ENCODE results near the gene WFDC10A.
"Not testable (repeated sequence)": the region's sequence is repeated elsewhere in the genome, so short reads cannot be mapped to it uniquely, and the experiment has no call there.

The WFDC10A gene

DNA sequence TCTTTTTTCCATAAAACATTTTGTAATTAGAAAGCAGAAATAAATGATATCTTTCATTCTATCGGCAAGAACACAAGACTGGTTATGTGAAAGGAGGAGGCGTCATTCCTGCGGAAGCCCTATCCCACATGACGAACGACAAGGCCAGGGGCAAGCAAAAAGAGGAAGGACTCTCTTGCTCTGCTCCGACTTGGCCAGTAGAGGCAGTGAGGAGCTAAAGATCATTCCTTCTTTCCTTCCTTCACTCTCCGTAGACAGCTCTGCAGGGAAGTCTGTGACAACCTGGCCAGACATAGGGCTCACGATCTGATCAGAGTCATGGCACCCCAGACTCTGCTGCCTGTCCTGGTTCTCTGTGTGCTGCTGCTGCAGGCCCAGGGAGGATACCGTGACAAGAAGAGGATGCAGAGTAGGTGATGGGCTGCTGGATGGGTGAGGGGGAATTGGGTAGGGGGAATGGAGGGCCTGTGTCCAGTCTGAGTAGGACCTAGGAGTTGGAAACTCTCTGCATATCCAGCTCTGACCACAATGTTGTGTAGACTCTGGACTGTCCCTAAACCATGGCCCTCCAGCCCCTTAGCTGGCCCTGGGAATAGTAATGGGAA lies at the start of gene WFDC10A:
WFDC10A (plus strand) TSS at position 244 of the 605 bp plus-strand sequence; CDS start at position 319, 75 bp downstream.
- H3K27me3 ChIP-seq (ENCODE audit: control insufficient read depth in 1 of 2, insufficient read depth in 2 of 2, low read length in 2 of 2): no peaks in the 10 kb centered on the region
- H3K36me3 ChIP-seq (ENCODE audit: control insufficient read depth in 2 of 2, insufficient read depth in 2 of 2, low read length in 2 of 2): no peaks in the 10 kb centered on the region
- H3K9me3 ChIP-seq (ENCODE audit: control insufficient read depth in 2 of 2, low read length in 2 of 2): no peaks in the 10 kb centered on the region
- H3K4me3 ChIP-seq (ENCODE audit: low read length in 2 of 2): no peak within 1 kb of the TSS
- H3K9ac ChIP-seq (ENCODE audit: low read length in 2 of 2): no peak within 1 kb of the TSS
- H3K4me1 ChIP-seq (ENCODE audit: control insufficient read depth, insufficient read depth, low read length): no peaks in the 10 kb centered on the region
- H3K27ac ChIP-seq (ENCODE audit: low read length): no peak within 1 kb of the TSS

- no peak overlapping the region for H3K4me3 ChIP-seq (ENCODE audit: low read length in 2 of 2)
- no peaks in the 10 kb centered on the region for H3K36me3 ChIP-seq (ENCODE audit: control insufficient read depth in 2 of 2, insufficient read depth in 2 of 2, low read length in 2 of 2)
- peaks cover 0 to 5% of the 10 kb centered on the region in 2 donors for H3K27me3 ChIP-seq (ENCODE audit: control insufficient read depth in 1 of 2, insufficient read depth in 2 of 2, low read length in 2 of 2)
- H3K9me3 ChIP-seq (ENCODE audit: control insufficient read depth in 2 of 2, low read length in 2 of 2): no peaks in the 10 kb centered on the region
- no peak overlapping the region for H3K9ac ChIP-seq (ENCODE audit: low read length in 2 of 2)
- no peaks in the 10 kb centered on the region for H3K4me1 ChIP-seq (ENCODE audit: control insufficient read depth, insufficient read depth, low read length)
- no peak overlapping the region for H3K27ac ChIP-seq (ENCODE audit: low read length)
Measured at GRCh38 chr20:45581702-45582101, 47.8 kb upstream of the WFDC10A start.

GRCh38 chr20:45583502-45583901 lies 46.0 kb upstream of the WFDC10A start:
- no peak overlapping the region for H3K4me3 ChIP-seq (ENCODE audit: low read length in 2 of 2)
- H3K36me3 ChIP-seq (ENCODE audit: control insufficient read depth in 2 of 2, insufficient read depth in 2 of 2, low read length in 2 of 2): no peaks in the 10 kb centered on the region
- no peak overlapping the region for H3K9ac ChIP-seq (ENCODE audit: low read length in 2 of 2)
- no peaks in the 10 kb centered on the region for H3K4me1 ChIP-seq (ENCODE audit: control insufficient read depth, insufficient read depth, low read length)
- H3K27me3 ChIP-seq (ENCODE audit: control insufficient read depth in 1 of 2, insufficient read depth in 2 of 2, low read length in 2 of 2): peaks cover 0 to 5% of the 10 kb centered on the region in 2 donors
- no peaks in the 10 kb centered on the region for H3K9me3 ChIP-seq (ENCODE audit: control insufficient read depth in 2 of 2, low read length in 2 of 2)
- H3K27ac ChIP-seq (ENCODE audit: low read length): no peak overlapping the region

DNA sequence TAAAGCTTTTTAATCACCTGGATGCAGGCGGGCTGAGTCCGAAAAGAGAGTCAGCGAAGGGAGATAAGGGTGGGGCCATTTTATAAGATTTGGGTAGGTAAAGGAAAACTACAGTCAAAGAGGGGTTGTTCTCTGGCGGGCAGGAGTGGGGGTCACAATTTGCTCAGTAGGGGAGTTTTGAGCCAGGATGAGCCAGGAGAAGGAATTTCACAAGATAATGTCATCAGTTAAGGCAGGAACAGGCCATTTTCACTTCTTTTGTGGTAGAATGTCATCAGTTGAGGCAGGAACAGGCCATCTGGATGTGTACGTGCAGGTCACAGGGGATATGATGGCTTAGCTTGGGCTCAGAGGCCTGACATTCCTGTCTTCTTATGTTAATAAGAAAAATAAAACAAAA lies 45.2 kb upstream of the WFDC10A start:
- H3K27me3 ChIP-seq (ENCODE audit: control insufficient read depth in 1 of 2, insufficient read depth in 2 of 2, low read length in 2 of 2); H3K9me3 ChIP-seq (ENCODE audit: control insufficient read depth in 2 of 2, low read length in 2 of 2); H3K4me1 ChIP-seq (ENCODE audit: control insufficient read depth, insufficient read depth, low read length); H3K4me3 ChIP-seq (ENCODE audit: low read length in 2 of 2); H3K9ac ChIP-seq (ENCODE audit: low read length in 2 of 2); H3K27ac ChIP-seq (ENCODE audit: low read length); H3K36me3 ChIP-seq (ENCODE audit: control insufficient read depth in 2 of 2, insufficient read depth in 2 of 2, low read length in 2 of 2): not testable (repeated sequence)

DNA sequence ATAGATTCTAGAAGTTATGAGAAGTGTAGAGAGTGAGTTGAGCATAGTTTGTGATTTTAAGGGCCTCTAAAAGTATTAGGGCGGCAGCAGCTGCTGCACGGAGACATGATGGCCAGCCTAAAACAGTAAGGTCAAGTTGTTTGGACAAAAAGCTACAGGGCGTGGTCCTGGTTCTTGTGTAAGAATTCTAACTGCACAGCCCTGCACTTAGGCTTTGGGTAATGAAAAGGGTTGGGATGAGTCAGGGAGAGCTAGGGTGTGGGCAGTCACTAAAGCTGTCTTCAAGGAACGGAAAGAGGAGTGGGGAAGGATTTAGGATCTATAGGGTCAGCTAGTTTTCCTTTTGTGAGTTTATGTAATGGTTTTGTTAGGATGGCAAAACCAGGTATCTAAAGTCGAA lies 43.6 kb upstream of the WFDC10A start:
- H3K36me3 ChIP-seq (ENCODE audit: control insufficient read depth in 2 of 2, insufficient read depth in 2 of 2, low read length in 2 of 2); H3K27ac ChIP-seq (ENCODE audit: low read length); H3K9ac ChIP-seq (ENCODE audit: low read length in 2 of 2); H3K4me3 ChIP-seq (ENCODE audit: low read length in 2 of 2); H3K27me3 ChIP-seq (ENCODE audit: control insufficient read depth in 1 of 2, insufficient read depth in 2 of 2, low read length in 2 of 2); H3K9me3 ChIP-seq (ENCODE audit: control insufficient read depth in 2 of 2, low read length in 2 of 2); H3K4me1 ChIP-seq (ENCODE audit: control insufficient read depth, insufficient read depth, low read length): not testable (repeated sequence)

GRCh38 chr20:45588800-45589199 lies 40.7 kb upstream of the WFDC10A start:
- Histone ChIP-seq H3K4me3 (ENCODE audit: low read length in 2 of 2) (no peak overlapping the region), H3K36me3 (ENCODE audit: control insufficient read depth in 2 of 2, insufficient read depth in 2 of 2, low read length in 2 of 2) (no peaks in the 10 kb centered on the region), H3K27ac (ENCODE audit: low read length) (no peak overlapping the region), H3K9ac (ENCODE audit: low read length in 2 of 2) (no peak overlapping the region), H3K9me3 (ENCODE audit: control insufficient read depth in 2 of 2, low read length in 2 of 2) (no peaks in the 10 kb centered on the region), H3K27me3 (ENCODE audit: control insufficient read depth in 1 of 2, insufficient read depth in 2 of 2, low read length in 2 of 2) (no peaks in the 10 kb centered on the region), H3K4me1 (ENCODE audit: control insufficient read depth, insufficient read depth, low read length) (no peaks in the 10 kb centered on the region)

GRCh38 chr20:45589725-45590124 lies 39.8 kb upstream of the WFDC10A start:
- H3K27me3 ChIP-seq (ENCODE audit: control insufficient read depth in 1 of 2, insufficient read depth in 2 of 2, low read length in 2 of 2): no peaks in the 10 kb centered on the region
- no peaks in the 10 kb centered on the region for H3K9me3 ChIP-seq (ENCODE audit: control insufficient read depth in 2 of 2, low read length in 2 of 2)
- no peak overlapping the region for H3K4me3 ChIP-seq (ENCODE audit: low read length in 2 of 2)

GRCh38 chr20:45592574-45593189 lies 36.9 kb upstream of the WFDC10A start:
- H3K27me3 ChIP-seq (ENCODE audit: control insufficient read depth in 1 of 2, insufficient read depth in 2 of 2, low read length in 2 of 2): peaks cover 0 to 3% of the 10 kb centered on the region in 2 donors

More at GRCh38 chr20:45589725-45590124, 39.8 kb upstream of the WFDC10A start:
- Histone ChIP-seq H3K9ac (ENCODE audit: low read length in 2 of 2) (no peak overlapping the region), H3K4me1 (ENCODE audit: control insufficient read depth, insufficient read depth, low read length) (no peaks in the 10 kb centered on the region), H3K27ac (ENCODE audit: low read length) (no peak overlapping the region), H3K36me3 (ENCODE audit: control insufficient read depth in 2 of 2, insufficient read depth in 2 of 2, low read length in 2 of 2) (no peaks in the 10 kb centered on the region)

GRCh38 chr20:45593498-45593897 lies 36.0 kb upstream of the WFDC10A start:
- Histone ChIP-seq H3K4me1 (ENCODE audit: control insufficient read depth, insufficient read depth, low read length) (no peaks in the 10 kb centered on the region), H3K9ac (ENCODE audit: low read length in 2 of 2) (no peak overlapping the region), H3K27ac (ENCODE audit: low read length) (no peak overlapping the region), H3K4me3 (ENCODE audit: low read length in 2 of 2) (no peak overlapping the region), H3K36me3 (ENCODE audit: control insufficient read depth in 2 of 2, insufficient read depth in 2 of 2, low read length in 2 of 2) (no peaks in the 10 kb centered on the region), H3K27me3 (ENCODE audit: control insufficient read depth in 1 of 2, insufficient read depth in 2 of 2, low read length in 2 of 2) (peaks cover 3 to 8% of the 10 kb centered on the region in 2 donors), H3K9me3 (ENCODE audit: control insufficient read depth in 2 of 2, low read length in 2 of 2) (no peaks in the 10 kb centered on the region)

More at GRCh38 chr20:45592574-45593189, 36.9 kb upstream of the WFDC10A start:
- no peak overlapping the region for H3K4me3 ChIP-seq (ENCODE audit: low read length in 2 of 2)
- H3K9ac ChIP-seq (ENCODE audit: low read length in 2 of 2): no peak overlapping the region
- H3K4me1 ChIP-seq (ENCODE audit: control insufficient read depth, insufficient read depth, low read length): no peaks in the 10 kb centered on the region
- no peaks in the 10 kb centered on the region for H3K9me3 ChIP-seq (ENCODE audit: control insufficient read depth in 2 of 2, low read length in 2 of 2)
- H3K36me3 ChIP-seq (ENCODE audit: control insufficient read depth in 2 of 2, insufficient read depth in 2 of 2, low read length in 2 of 2): no peaks in the 10 kb centered on the region
- no peak overlapping the region for H3K27ac ChIP-seq (ENCODE audit: low read length)

DNA sequence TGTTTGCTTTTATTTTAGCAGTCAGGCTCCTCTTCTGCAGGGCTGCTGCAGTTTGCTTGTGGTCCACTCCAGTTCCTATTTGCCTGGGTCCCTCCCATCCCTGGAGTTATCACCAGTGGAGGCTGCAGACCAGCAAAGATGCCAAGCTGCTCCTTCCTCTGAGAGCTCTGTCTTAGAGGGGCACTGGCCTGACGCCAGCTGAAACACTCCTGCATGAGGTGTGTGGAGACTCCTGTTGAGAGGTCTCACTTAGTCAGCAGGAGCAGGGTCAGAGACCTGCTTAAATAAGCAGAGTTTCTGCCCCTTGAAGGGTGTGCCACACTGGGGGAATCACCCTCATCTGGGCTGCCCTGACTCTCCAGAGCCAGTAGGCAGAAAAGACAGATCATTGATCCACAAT lies 34.3 kb upstream of the WFDC10A start:
- peaks cover 3 to 10% of the 10 kb centered on the region in 2 donors for H3K27me3 ChIP-seq (ENCODE audit: control insufficient read depth in 1 of 2, insufficient read depth in 2 of 2, low read length in 2 of 2)
- H3K4me1 ChIP-seq (ENCODE audit: control insufficient read depth, insufficient read depth, low read length): no peaks in the 10 kb centered on the region
- no peak overlapping the region for H3K27ac ChIP-seq (ENCODE audit: low read length)
- H3K36me3 ChIP-seq (ENCODE audit: control insufficient read depth in 2 of 2, insufficient read depth in 2 of 2, low read length in 2 of 2): no peaks in the 10 kb centered on the region
- H3K9me3 ChIP-seq (ENCODE audit: control insufficient read depth in 2 of 2, low read length in 2 of 2): no peaks in the 10 kb centered on the region
- H3K4me3 ChIP-seq (ENCODE audit: low read length in 2 of 2): no peak overlapping the region
- H3K9ac ChIP-seq (ENCODE audit: low read length in 2 of 2): no peak overlapping the region

DNA sequence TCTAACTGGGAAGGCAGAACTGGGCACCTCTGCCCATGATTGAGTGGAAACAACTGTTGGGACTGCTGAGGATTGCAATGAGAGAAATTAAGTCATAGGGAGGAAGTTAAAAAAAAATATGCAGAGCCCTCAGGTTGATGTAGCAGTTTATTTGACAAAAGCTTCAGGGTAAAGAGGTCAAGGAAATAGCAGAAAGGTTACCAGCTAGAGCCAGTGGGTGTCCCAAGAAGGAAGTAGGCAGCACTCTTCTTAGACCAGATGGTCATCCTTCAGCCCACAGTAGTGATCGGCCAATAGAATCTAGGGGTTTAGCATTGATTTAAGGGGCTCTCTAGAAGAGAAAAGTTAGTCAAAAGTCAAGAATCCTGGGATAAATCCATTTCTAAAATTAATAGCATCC lies 21.7 kb upstream of the WFDC10A start:
- H3K4me1 ChIP-seq (ENCODE audit: control insufficient read depth, insufficient read depth, low read length): no peaks in the 10 kb centered on the region
- H3K27ac ChIP-seq (ENCODE audit: low read length): no peak overlapping the region
- H3K36me3 ChIP-seq (ENCODE audit: control insufficient read depth in 2 of 2, insufficient read depth in 2 of 2, low read length in 2 of 2): no peaks in the 10 kb centered on the region
- no peak overlapping the region for H3K9ac ChIP-seq (ENCODE audit: low read length in 2 of 2)
- H3K9me3 ChIP-seq (ENCODE audit: control insufficient read depth in 2 of 2, low read length in 2 of 2): peaks cover 0 to 8% of the 10 kb centered on the region in 2 donors
- no peaks in the 10 kb centered on the region for H3K27me3 ChIP-seq (ENCODE audit: control insufficient read depth in 1 of 2, insufficient read depth in 2 of 2, low read length in 2 of 2)
- no peak overlapping the region for H3K4me3 ChIP-seq (ENCODE audit: low read length in 2 of 2)

Data from stomach smooth muscle (tissue), 2 donors.